ENCODE results near the gene UMAD1. TPM values are rescaled to one million over a fixed set of nuclear protein-coding genes. Genes with fewer than 3 reads are reported as not detected.

UMAD1 gene
- total RNA-seq, 1 donor from 2014 or later = 5.3 TPM

- ATAC-seq = no peak
Measured at GRCh38 chr7:7897509-7897908, 257.0 kb downstream of the UMAD1 start.

- ATAC-seq = no peak
Measured at GRCh38 chr7:7897949-7898515, 257.5 kb downstream of the UMAD1 start.

GRCh38 chr7:7902845-7903244, 262.3 kb downstream of the UMAD1 start:
- ATAC-seq = no peak

- no peak for ATAC-seq
Measured at GRCh38 chr7:7907306-7907705, 266.8 kb downstream of the UMAD1 start.

- no peak for ATAC-seq
Measured at GRCh38 chr7:7908622-7909145, 268.1 kb downstream of the UMAD1 start.

- no peak for ATAC-seq
Measured at GRCh38 chr7:7909376-7909775, 268.8 kb downstream of the UMAD1 start.

- ATAC-seq = no peak
Measured at GRCh38 chr7:7911369-7912123, 271.0 kb downstream of the UMAD1 start.

- ATAC-seq = no peak
Measured at GRCh38 chr7:7912937-7913336, 272.4 kb downstream of the UMAD1 start.

GRCh38 chr7:7913504-7913903, 273.0 kb downstream of the UMAD1 start:
- no peak for ATAC-seq

GRCh38 chr7:7914547-7914946, 274.0 kb downstream of the UMAD1 start:
- no peak for ATAC-seq

- ATAC-seq = no peak
Measured at GRCh38 chr7:7916064-7916463, 275.5 kb downstream of the UMAD1 start.

- no peak for ATAC-seq
Measured at GRCh38 chr7:7917593-7917992, 277.0 kb downstream of the UMAD1 start.

- no peak for ATAC-seq
Measured at GRCh38 chr7:7918736-7919448, 278.3 kb downstream of the UMAD1 start.

- ATAC-seq = no peak
Measured at GRCh38 chr7:7919449-7919945, 278.9 kb downstream of the UMAD1 start.

- ATAC-seq = no peak
Measured at GRCh38 chr7:7920056-7920455, 279.5 kb downstream of the UMAD1 start.

GRCh38 chr7:7920481-7920880, 279.9 kb downstream of the UMAD1 start:
- peak; percentile 23 for ATAC-seq

GRCh38 chr7:7921830-7922229, 281.3 kb downstream of the UMAD1 start:
- no peak for ATAC-seq

- no peak for ATAC-seq
Measured at GRCh38 chr7:7922684-7923385, 282.3 kb downstream of the UMAD1 start.

GRCh38 chr7:7923818-7924217, 283.3 kb downstream of the UMAD1 start:
- ATAC-seq = no peak

GRCh38 chr7:7924303-7924702, 283.8 kb downstream of the UMAD1 start:
- ATAC-seq = no peak

All from esophagus mucosa (tissue), 1 donor.